ENCODE data around the gene MLLT10. TPM values are rescaled to one million over a fixed set of nuclear protein-coding genes. Genes with fewer than 3 reads are reported as not detected.

MLLT10 gene
- total RNA-seq, 4 donors from 2014 or later, result 40.1 to 57.8 (median 47.5) TPM

DNA sequence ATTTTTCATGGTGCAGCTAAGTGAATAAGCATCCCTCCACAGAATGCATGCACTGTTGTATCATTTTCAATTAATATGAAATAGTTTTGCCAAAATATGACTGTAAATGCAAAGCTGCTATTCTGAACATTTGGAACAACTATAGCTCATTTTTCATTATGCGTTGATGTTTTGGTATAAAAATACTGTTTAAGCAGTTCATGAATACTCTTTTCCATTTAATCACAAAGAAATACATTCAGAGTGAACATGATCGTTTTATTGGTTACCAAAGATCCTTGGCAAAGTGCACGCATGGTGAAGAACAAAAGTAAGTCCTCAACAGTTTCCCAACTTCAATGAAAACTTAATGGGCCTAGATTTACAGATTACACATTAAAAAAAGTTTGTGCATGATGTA is 41.6 kb upstream of the MLLT10 start:
- TF ChIP-seq, protein P1, sequence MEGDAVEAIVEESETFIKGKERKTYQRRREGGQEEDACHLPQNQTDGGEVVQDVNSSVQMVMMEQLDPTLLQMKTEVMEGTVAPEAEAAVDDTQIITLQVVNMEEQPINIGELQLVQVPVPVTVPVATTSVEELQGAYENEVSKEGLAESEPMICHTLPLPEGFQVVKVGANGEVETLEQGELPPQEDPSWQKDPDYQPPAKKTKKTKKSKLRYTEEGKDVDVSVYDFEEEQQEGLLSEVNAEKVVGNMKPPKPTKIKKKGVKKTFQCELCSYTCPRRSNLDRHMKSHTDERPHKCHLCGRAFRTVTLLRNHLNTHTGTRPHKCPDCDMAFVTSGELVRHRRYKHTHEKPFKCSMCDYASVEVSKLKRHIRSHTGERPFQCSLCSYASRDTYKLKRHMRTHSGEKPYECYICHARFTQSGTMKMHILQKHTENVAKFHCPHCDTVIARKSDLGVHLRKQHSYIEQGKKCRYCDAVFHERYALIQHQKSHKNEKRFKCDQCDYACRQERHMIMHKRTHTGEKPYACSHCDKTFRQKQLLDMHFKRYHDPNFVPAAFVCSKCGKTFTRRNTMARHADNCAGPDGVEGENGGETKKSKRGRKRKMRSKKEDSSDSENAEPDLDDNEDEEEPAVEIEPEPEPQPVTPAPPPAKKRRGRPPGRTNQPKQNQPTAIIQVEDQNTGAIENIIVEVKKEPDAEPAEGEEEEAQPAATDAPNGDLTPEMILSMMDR (IDR thresholded peaks at IDR 0.05; ENCODE audit: low read depth), result no peak

DNA sequence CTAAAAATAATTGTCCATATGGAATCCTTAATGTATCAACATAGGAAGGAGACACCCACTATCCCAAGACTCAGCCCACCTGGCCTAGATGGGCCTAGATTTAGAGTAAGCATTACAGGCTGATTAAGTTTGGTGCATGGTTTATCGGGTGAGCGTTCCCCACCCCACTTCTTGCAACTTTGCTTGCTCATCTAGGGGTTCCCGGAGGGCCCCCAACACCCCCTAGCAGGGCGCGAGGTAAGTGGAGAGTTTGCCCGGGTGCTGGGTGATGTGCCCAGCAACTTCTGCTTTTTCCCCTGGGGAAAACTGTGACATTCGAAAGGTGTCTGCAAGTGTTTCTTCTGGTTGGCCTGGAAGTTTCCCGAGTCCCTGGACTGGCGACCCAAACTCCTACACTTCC is 40.2 kb upstream of the MLLT10 start:
- TF ChIP-seq, protein P1 (IDR thresholded peaks at IDR 0.05; ENCODE audit: low read depth), result no peak

GRCh38 chr10:21494191-21495001 is 39.6 kb upstream of the MLLT10 start:
- TF ChIP-seq, protein P1 (IDR thresholded peaks at IDR 0.05; ENCODE audit: low read depth), result no peak

DNA sequence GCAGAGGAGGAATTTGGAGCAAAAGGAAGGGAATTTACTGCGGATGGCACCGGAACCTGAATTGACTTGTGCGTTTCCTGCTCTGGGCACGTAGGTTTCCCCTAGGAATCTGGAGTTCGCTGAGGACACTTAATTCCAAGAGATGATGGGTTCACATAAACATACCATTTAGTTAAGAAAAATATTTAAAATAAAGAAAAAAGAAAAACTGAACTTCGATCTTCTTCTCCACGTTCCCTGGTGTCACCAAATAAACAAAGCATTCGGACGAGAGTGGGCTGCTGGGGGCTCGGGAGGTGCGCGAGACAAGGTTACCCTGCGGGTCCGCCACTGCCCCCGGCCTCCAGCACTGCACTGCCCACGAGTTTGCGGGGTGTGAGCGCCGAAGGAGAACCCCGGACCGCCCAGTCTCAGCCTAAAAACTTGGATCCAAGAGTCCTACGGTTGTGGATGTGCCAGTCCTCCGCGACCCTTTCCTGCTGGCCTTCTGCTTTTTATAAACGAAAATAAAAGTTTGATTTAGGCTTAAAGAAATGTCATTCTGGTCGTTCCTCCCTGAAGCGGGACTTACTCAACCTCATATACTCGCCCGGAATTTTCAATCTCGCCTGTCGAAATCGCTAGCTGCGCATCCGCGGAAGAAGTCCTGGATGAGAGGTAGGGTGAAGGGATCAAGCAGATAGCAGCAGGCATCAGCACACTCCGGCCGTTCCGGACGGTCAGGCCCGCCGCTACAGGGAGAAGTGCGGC is 38.9 kb upstream of the MLLT10 start:
- TF ChIP-seq, protein P1 (IDR thresholded peaks at IDR 0.05; ENCODE audit: low read depth), result no peak

DNA sequence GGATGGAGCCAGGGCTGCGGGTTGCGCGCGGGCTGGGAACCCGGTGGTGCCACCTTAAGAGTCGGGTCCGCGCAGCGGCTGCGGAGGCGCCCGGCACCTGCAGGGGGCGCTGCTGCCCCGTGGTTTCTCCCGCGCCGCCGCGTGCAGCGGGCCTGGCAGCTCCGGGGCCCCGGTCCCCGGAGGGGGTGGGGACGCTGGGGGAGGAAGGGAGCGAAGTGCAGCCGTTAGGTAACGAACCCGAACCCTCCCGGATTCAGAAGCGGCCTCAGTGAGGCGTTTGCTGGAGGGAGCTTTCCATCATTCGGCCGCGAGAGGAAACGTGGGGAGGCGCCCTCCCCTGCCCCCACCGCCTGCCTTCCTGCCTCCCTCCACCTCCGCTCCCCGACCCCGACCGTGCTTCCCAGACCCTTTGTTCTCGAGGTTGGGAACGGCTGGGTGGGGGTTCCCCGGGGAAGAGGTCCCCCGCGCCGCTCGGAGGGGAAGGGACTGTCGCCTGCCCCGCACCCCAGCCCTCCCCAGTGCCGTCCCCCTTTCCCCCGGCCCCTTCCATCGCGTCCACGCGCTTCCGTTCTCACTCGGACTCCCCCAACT is 38.2 kb upstream of the MLLT10 start:
- TF ChIP-seq, protein P1 (IDR thresholded peaks at IDR 0.05; ENCODE audit: low read depth), result no peak

GRCh38 chr10:21496343-21497176 is 37.5 kb upstream of the MLLT10 start:
- TF ChIP-seq, protein P1 (IDR thresholded peaks at IDR 0.05; ENCODE audit: low read depth), result no peak

All from subcutaneous adipose tissue (tissue), 4 donors.